GM18867 (cell line): ENCODE results near the gene CSTF1.
"Not testable (repeated sequence)": the region's sequence is repeated elsewhere in the genome, so short reads cannot be mapped to it uniquely, and the experiment has no call there.

Experiments used
- ATAC-seq: cut with Tn5 transposase; IDR thresholded peaks from one replicate; pipeline ENCODE4 v1.9.1; 2021; ENCODE audit warnings: mild to moderate bottlenecking, moderate library complexity; ENCODE audit not compliant: unreplicated experiment

The CSTF1 gene

DNA sequence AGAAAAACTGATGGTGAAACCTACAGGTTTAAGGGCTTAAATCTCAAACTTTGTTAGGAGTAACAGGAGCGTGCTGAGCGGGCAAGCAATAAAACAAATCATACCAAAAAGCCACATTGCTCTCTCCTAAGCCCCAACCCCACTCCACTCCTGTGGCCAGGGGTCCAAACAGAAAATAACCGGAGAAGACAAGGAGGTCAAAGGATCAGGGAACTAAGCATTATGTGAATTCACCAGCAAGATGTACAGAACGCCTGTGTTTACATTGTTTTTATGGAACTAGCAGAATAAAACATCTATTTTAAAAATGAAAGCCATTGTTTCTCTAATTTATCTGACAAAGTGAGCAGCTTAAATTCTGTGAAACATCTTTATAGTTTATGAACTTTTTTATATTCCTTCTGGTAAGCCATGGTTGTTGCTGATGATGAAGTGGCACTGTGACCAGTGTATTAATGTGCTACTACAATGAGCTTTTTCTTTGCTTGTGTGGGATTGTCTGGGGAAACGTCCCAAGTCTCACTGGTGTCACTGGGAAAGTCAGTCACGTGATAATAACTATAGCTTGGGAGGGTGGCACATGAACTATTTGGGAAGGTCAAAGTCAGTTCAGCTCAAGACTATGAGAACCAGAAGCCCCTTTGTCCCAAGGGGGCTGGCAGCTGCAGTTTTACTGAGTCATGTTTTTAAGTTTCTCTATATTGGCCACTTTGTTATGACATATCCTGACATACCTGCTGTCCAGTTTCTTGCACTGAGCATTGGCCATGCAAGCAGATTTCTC is 23.9 kb upstream of the CSTF1 start:
- ATAC-seq: no peak

DNA sequence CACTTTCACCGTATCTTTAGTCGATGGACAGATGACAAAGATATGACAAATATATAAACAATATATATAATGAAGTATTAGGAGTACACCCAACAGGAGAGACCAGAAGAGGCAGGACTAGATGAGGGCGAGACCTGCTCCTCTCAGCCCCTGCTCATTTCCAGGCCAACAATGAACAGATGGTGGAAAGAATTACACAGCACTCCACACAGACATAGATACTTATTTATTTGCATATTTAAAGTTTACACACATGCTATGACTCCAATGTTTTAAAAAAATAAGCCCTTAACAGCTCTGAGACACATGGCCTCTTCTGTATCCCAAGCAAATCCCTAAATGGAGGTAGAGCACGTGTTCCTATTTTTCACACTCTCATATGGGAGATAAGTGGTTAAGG is 23.3 kb upstream of the CSTF1 start:
- ATAC-seq: no peak

DNA sequence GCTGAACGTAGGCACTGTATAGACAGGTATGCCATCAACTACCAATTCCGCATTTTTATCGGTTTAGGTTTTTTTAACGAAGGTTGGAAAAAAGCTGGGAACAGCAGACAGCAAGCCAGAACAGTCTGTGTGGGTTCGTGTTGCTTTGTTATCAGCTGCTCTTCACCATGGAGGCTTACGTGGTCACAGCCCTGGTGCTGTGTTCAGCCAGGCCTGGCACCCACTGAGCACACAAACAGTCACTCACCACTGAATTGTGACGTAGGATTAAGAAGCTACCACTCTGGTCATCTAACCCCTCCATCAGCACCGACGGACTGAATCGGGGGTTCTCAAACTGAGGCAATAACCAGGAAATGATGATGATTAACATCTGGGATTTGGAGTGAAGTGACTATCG is 20.5 kb upstream of the CSTF1 start:
- no peak for ATAC-seq

DNA sequence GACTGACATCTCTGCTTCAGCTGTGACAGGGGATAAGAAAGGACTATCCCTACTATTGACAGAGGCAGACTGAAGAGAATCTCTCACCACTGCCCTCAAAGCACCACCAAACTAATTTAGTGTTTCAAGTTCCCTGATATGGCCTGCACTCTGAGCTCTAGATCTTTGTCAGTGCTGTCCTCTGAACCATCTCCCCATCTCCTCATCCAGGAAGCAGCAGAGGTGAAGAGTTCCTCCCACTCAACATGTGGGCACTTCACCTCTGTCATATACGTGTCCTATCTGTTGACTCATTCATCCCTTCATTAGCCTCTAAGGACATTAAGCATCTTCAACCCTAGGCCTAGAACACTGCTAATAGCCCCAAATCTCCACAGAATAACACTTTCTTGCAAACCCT is 19.6 kb upstream of the CSTF1 start:
- ATAC-seq: no peak

DNA sequence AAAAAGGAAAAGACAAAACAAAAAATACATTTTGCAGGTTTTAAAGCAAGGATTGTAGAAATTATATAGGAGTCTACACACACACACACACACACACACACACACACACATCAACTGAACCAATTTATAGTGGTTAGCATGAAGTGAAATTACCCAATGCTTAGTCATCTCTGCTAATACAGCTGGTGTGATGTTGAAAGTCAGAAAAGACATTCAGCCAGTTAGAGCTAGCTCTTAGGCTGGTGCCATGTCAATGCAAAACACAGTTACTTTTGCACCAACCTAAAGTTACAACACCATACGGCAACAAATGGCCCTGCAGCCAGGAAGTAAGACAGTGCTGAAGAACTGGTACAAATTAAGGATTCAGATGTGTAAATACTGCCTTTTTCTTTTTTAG is 18.5 kb upstream of the CSTF1 start:
- peak; percentile 62 for ATAC-seq

DNA sequence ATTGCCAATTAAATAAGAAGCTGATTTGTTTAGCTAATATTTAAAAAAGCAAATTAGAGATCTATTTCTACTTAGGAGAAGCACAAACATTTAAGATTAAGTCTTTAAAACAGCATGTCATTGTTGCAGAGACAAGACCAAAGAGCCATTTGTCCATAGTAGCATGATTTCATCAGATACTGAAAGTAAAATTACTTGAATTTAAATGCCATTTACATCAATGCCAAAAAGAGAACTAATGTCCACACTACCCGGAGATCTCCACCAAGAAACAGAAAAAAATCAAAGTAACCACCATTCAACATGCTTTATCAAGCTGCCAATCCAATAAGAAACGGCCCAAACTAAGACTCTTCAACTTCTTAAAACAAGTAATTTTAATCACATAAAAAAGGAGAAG is 16.1 kb upstream of the CSTF1 start:
- no peak for ATAC-seq

DNA sequence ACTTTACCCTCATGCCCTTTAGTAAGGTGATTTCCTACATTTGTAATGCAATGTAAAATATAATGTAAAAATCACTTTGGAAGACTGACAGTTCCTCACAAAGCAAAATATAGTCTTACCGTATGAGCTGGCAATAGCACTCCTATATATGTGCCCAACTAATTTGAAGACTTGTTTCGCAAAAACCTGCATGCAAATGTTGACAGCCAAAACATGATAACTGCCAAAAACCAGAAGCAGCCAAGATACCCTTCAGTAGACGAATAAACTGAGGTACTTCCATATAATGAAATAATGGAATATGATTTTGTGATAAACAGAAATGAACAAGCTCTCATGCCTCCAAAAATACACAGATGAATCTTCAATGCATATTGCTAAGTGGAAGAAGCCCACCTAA is 14.1 kb upstream of the CSTF1 start:
- no peak for ATAC-seq

DNA sequence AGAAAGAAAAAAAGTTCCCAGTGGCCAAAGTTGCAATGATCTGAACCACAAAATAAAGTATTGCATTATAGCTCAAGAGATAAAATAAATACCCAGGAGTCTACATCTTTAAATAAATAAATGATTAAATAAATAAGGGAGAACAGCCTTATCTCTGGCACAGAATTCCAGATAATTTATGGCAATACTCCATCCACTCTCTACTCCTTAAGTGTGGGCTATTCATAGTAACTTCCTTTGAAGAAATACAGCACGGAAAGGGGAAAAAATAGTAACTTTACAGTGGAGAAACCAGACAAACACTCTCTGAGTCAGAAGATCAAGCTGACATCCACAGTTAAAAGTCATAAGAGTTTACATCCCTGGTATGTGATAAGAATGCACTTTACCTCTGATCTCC is 12.1 kb upstream of the CSTF1 start:
- ATAC-seq: no peak

DNA sequence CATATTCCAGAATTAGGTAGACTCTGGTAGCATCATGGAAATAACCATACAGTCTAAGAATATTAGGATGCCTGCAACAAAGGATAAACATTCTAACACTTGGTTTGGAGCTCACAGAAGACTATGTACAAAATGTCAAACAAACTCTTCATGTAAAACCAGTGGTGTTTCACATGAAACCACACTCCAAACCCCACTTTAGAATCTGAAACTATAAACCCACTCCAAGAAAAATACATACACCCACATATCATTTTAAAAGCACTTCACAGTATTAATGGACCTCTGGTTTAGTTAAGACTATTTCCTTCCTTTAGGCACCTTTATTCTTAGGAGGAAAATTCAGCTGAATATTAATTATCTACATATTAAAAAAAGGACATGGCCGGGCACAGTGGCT is 10.9 kb upstream of the CSTF1 start:
- no peak for ATAC-seq

DNA sequence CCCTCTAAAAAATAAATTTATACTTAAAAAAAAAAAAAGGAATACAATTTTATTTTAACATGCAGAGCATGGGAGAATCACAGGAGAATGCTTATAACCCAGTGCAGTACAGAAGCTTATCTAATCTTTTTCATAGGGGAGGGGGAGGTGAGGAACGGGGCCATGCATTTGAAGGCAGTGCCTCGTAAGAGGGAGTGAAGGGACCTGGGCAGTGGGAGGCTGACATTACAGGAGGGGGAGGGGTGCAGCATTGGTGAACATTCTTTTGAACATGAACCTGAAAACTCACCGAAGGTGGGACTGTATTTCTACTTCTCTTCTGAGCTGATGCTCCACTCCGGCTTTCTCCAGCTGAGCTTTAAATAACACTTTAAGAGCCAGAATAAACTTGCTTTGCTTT is 9.7 kb upstream of the CSTF1 start:
- no peak for ATAC-seq

DNA sequence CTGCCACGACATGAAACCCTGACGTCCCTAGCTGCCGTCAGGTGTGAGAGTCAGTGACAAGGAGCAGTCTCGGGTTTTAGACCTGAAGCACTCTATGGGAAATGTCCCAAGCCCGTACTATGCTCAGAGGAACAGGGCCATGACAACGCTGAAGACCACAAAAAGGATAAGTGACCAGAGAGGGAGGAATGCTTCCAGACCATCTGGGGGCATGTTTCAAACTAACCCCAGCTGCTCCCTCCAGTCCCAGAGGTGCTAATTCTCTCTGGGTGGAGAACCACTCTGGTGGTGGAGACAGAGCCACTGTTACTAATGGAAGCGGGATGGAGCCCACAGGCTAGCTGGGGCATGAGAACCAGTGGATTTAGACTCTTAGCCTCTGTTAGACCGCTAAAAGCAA is 9.1 kb upstream of the CSTF1 start:
- ATAC-seq: no peak

DNA sequence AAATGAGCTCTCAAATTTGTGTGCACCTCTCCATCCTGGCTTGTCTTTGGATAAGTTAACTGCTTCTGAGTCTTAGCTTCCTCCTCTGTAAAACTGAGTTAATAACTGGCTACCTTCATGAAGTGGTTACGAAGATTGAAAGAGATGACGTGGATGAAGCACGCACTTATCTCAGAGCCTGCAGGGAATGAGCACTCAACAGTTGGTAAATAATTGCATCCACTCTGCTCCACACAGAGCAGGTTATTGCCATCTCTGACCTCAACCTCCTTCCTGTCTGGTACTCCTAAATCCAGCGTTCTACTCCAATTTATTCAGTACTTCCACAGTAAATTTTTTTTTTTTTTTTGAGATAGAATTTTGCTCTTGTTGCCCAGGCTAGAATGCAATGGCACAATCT is 7.3 kb upstream of the CSTF1 start:
- no peak for ATAC-seq

DNA sequence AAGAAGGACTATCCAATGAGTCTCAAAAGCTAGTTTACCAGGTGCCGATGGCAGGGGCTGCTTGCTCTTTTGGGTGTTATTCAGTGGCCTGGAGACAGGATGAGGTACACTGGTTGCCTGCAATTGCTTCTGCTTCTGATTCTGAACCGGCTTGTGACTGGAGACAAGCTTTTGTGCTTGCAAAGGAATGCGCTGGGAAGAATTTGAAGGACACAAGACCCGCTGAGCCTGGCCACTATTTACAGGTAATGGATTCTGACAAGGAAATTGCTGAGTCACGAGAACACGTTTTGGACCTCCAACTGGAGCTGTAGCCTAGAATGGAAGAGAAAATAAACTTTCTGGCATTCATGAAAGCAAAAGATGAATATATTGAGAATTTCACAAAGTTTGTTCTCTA is 6.2 kb upstream of the CSTF1 start:
- ATAC-seq: no peak

DNA sequence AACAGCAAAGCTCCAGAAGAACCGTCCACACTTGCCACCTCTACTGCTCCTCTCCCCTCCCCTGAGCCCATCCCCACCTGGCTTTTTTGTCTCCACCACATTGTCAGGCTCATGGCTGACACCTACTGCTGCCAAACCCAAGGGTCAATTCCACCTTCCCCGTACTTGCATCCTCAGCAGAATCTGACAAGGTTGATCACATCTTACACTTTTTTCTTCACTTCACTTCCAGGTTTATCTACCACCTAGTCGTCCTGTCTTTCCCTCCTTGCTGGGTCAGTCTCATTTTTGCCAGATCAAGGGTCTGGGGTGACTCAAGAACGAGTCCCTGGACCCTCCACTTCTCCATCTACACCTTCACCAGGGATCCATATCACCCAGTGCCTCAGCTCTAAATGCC is 3.6 kb upstream of the CSTF1 start:
- no peak for ATAC-seq

DNA sequence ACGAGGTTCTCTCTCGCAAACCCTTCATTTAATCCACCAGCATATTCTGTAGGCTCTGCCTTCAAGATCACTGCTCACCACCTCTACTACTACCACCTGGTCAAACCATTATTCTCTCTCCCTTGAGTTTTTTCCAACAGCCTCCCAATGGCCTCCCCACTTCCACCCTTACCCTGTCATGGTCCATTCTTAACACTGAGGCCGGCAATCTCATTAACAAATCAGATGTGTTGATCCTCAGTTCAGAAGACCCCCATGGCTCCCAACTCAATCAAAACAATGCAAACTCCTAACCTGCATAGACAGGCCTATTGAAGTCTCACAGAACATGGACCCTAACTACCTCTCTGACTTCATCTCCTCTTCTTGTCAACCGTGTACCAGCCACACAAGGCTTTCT is 2.6 kb upstream of the CSTF1 start:
- no peak for ATAC-seq

DNA sequence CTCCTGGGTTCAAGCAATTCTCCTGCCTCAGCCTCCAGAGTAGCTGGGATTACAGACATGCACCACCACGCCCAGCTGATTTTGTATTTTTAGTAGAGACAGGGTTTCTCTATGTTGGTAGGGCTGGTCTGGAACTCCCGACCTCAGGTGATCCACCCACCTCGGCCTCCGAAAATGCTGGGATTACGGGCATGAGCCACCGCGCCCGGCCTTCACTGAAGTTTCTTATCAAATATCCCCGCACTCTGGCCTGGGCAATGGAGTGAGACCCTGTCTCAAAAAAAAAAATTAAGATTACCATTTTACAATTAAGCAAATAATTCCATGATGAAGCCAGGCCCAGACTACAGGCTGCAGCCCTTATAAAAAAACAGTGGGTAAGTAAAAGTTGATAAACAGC is 2.0 kb upstream of the CSTF1 start:
- ATAC-seq: not testable (repeated sequence)

DNA sequence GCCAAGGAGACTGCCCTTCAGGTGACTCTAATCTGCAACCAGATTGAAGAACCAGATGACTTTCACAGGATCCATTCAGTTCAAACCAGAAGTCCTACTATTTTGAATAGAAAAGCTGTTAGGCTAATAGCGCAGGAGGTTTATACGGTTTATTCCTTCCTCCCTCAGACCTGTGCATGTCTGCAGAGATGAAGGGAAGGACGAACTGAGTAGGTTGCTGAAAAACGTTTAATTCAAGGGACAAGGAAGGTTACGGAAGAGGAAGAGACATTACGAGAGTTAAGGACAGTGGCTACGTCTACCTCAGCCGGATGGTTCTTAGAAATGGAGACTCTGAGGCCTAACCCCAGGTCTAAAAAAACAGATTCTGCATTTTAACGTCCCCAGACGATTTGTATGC is 1.4 kb upstream of the CSTF1 start:
- ATAC-seq: no peak

DNA sequence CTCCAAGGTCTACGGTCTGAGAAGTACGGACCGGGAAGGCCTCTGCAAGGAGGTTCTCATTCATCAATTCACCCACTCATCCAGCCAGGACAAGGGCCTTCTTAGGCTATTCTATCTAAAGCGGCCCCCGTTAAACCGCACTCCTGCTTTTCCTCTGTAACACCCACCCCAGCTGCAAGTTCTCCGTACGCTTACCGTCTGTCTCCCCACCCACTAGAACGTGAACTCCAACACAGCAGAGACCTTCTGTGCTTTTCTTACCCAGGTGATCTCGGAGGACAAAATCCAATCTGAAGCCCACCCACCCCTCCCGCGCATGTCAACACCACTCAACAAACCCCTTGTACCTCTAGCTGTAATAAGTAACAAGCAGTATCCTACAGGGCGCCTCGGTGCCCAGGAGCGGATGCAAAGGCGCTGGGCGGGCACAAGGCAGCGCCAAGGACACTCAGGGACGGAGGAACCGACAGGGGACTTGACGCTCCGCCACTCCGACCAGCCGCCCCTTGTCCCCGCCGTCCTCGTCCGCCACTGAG is 781 bp upstream of the CSTF1 start:
- ATAC-seq: peak; percentile 34

DNA sequence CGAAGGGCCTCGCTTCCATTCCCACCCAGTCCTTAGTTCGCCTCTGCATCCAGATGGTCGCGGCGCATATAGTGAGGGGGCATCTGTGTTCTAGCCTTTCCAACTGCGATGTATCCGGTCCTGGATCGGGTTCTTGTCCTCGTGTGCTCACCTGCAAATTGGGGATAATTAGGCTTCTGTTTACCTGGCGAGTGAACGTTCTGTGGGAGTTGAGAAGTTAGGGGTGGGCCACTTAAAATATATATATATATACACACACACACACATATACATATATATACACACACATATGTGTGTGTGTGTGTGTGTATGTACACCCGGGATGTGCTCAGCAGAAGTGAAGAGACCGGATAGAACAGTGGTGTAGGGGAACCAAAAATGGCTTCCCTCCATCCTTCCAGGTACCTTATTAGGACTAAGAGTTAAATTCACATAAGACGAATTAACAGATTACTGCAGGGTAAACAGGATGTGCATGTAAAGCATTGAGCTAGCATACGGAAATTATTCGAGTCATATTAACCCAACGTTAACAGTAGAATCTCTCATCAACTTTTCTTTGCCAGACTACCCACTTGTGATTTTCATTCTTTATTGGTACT is 537 bp downstream of the CSTF1 start:
- no peak for ATAC-seq

DNA sequence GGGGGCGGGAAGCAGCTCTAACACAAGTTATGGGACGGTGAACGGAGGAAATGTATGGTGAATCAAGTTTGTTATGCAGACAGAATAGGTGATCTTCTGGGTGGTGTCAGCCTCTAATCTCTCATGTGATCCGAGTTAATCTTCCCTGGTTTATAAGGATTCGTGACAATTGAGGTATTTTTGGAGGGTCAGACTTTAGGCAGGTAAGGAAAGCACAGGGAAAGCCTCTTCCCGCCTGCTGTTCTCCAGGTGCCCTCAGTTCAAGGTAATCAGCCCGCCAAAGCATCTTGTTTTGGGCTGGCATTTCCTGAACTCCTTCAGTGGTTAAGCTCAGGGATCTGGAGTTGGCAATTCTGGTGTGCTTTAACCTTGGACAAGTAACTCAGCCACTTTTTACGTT is 1.2 kb downstream of the CSTF1 start:
- no peak for ATAC-seq

DNA sequence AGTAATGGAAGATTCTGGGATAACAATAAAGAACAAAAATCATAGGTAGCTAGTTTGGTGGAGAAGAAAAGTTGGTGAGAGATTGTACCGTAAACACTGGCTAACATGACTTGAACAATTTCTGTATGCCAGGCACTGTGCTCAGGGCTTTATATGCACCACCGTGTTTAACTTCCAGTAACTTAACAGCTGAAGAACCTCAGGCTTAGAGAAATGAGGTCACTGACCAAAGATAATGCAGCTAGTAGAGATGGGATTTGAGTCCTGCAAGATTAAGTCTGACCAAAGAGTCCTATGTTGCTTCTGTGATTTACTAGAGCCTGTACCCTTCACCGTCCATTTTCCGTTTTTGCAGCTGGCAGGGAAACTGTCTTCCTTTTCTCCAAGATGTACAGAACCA is 2.7 kb downstream of the CSTF1 start:
- no peak for ATAC-seq

DNA sequence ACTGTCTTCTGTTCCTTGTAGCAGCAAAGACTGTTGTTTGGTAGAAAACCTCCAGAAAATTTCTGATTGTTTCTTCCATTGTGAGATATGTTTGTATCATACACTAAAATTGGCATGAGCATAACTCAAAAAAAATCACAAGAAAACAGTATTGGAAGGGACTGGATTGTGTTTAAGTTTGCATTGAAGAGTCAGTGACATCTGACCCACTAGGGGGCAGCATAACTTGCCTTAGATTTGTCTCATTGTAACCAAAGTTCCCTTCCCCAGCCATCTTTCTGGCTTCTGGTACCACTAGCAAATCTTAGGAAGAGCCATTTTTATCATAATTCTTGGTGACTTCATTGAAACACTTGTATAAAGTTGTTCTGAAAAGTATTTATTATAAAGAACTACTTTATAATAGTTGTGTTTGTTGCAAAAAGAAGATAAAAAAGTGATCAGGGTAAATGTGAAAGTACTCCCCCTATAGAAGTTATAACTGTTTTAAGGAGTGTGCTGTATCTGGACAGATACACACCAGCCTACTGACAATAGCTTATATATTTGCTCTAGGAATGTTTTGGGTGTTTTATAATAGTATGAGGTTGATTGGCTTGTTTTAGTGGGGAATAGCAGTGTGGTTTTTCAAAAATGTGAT is 7.7 kb downstream of the CSTF1 start:
- peak; percentile 62 for ATAC-seq
